WTC11 (cell line): ENCODE results near the gene ACIN1. TPM values are rescaled to one million over a fixed set of nuclear protein-coding genes. Genes with fewer than 3 reads are reported as not detected.

Experiments used
- ATAC-seq: fragments of 200-7000 bp; cut with Tn5 transposase; 2 replicates; pipeline ENCODE4 v1.10.0; 2021; ENCODE audit warnings: mild to moderate bottlenecking, moderate library complexity
- CTCF ChIA-PET: fragments of 300-600 bp; sonication (Branson Sonifier 250); formaldehyde crosslinking; loops from one replicate; lab custom pipeline; 2021; ENCODE audit warnings: antibody characterized with exemption; lab: Charles Lee
- POLR2A ChIA-PET: fragments of 350-600 bp; sonication (Branson Sonifier 250); formaldehyde crosslinking; loops from one replicate; lab custom pipeline; 2021; ENCODE audit warnings: antibody characterized with exemption; lab: Charles Lee
- DNase-seq: peaks from one replicate; pipeline ENCODE4 v3.0.0; 2021; ENCODE audit warnings: low spot score
- H3K27ac Mint-ChIP-seq: 2 replicates; pipeline ENCODE4 v1.8.0; 2021; ENCODE audit warnings: mixed read lengths
- H3K27me3 Mint-ChIP-seq: 2 replicates; pipeline ENCODE4 v1.8.0; 2021; ENCODE audit warnings: low read depth, mild to moderate bottlenecking, moderate library complexity, mixed read lengths
- H3K36me3 Mint-ChIP-seq: 2 replicates; pipeline ENCODE4 v1.8.0; 2021; ENCODE audit warnings: mixed read lengths
- H3K4me1 Mint-ChIP-seq: 2 replicates; pipeline ENCODE4 v1.8.0; 2022; ENCODE audit warnings: mixed read lengths
- H3K4me3 Mint-ChIP-seq: 2 replicates; pipeline ENCODE4 v1.8.0; 2021; ENCODE audit warnings: mild to moderate bottlenecking, moderate library complexity, mixed read lengths
- H3K9me3 Mint-ChIP-seq: 2 replicates; pipeline ENCODE4 v1.8.0; 2021; ENCODE audit warnings: mixed read lengths
- ARID4B ChIP-seq: sonication (generic); formaldehyde crosslinking; IDR thresholded peaks from 2 replicates; pipeline ENCODE4 v1.8.0; 2023; ENCODE audit warnings: missing genetic modification reagents, mild to moderate bottlenecking, borderline replicate concordance
- ATF2 ChIP-seq: sonication (generic); formaldehyde crosslinking; IDR thresholded peaks from 2 replicates; pipeline ENCODE4 v1.8.1; 2022; ENCODE audit warnings: low read depth, missing genetic modification reagents, borderline replicate concordance
- ATF3 ChIP-seq: sonication (generic); formaldehyde crosslinking; conservative IDR thresholded peaks from 2 replicates; pipeline ENCODE4 v1.8.1; 2022; ENCODE audit warnings: mild to moderate bottlenecking, missing genetic modification reagents
- ATF6 ChIP-seq: sonication (generic); formaldehyde crosslinking; IDR thresholded peaks from 2 replicates; pipeline ENCODE4 v1.8.1; 2023; ENCODE audit warnings: mild to moderate bottlenecking, missing genetic modification reagents
- CBFB ChIP-seq: sonication (generic); formaldehyde crosslinking; IDR thresholded peaks from 2 replicates; pipeline ENCODE4 v1.8.1; 2022; ENCODE audit warnings: mild to moderate bottlenecking, low read depth, missing genetic modification reagents
- CREB1 ChIP-seq: sonication (generic); formaldehyde crosslinking; IDR thresholded peaks from 2 replicates; pipeline ENCODE4 v1.8.0; 2023; ENCODE audit warnings: mild to moderate bottlenecking, missing genetic modification reagents
- CTCF ChIP-seq: fragments of 200-600 bp; IDR thresholded peaks from 2 replicates; pipeline ENCODE4 v1.8.0; 2022; ENCODE audit warnings: antibody characterized with exemption
- FOXP1 ChIP-seq: sonication (generic); formaldehyde crosslinking; IDR thresholded peaks from 2 replicates; pipeline ENCODE4 v1.8.0; 2022; ENCODE audit warnings: missing genetic modification reagents, mild to moderate bottlenecking, moderate library complexity, borderline replicate concordance
- GABPB1 ChIP-seq: sonication (generic); formaldehyde crosslinking; IDR thresholded peaks from 2 replicates; pipeline ENCODE4 v1.8.1; 2023; ENCODE audit warnings: mild to moderate bottlenecking, missing genetic modification reagents
- HMGA2 ChIP-seq: fragments of 250-450 bp; sonication (Bioruptor Pico); IDR thresholded peaks from 2 replicates; pipeline ENCODE4 v1.4.0; 2021; ENCODE audit warnings: mild to moderate bottlenecking, moderate library complexity
- KAT7 ChIP-seq: sonication (generic); formaldehyde crosslinking; IDR thresholded peaks from 2 replicates; pipeline ENCODE4 v1.8.1; 2023; ENCODE audit warnings: missing genetic modification reagents, mild to moderate bottlenecking, borderline replicate concordance
- NR1H2 ChIP-seq: sonication (generic); formaldehyde crosslinking; IDR thresholded peaks from 2 replicates; pipeline ENCODE4 v1.9.0; 2021; ENCODE audit warnings: mild to moderate bottlenecking, moderate library complexity, missing genetic modification reagents
- PRRX2 ChIP-seq: fragments of 250-450 bp; sonication (Bioruptor Pico); IDR thresholded peaks from 2 replicates; pipeline ENCODE4 v1.8.0; 2021; ENCODE audit warnings: mild to moderate bottlenecking
- SP1 ChIP-seq: sonication (generic); formaldehyde crosslinking; conservative IDR thresholded peaks from 2 replicates; pipeline ENCODE4 v1.8.1; 2022; ENCODE audit warnings: missing genetic modification reagents
- TCF7 ChIP-seq: sonication (generic); formaldehyde crosslinking; IDR thresholded peaks from 2 replicates; pipeline ENCODE4 v1.8.0; 2022; ENCODE audit warnings: mild to moderate bottlenecking, low read depth, missing genetic modification reagents, moderate library complexity
- TEAD4 ChIP-seq: sonication (generic); formaldehyde crosslinking; IDR thresholded peaks from 2 replicates; pipeline ENCODE4 v1.8.0; 2022; ENCODE audit warnings: mild to moderate bottlenecking, missing genetic modification reagents
- ZBTB21 ChIP-seq: sonication (generic); formaldehyde crosslinking; IDR thresholded peaks from 2 replicates; pipeline ENCODE4 v1.8.1; 2023; ENCODE audit warnings: mild to moderate bottlenecking, missing genetic modification reagents, borderline replicate concordance
- ZNF263 ChIP-seq: sonication (generic); formaldehyde crosslinking; IDR thresholded peaks from 2 replicates; pipeline ENCODE4 v1.8.1; 2022; ENCODE audit warnings: low read depth, mild to moderate bottlenecking, moderate library complexity, missing genetic modification reagents
- ZNF416 ChIP-seq: fragments of 250-450 bp; sonication (Bioruptor Pico); IDR thresholded peaks from 2 replicates; pipeline ENCODE4 v1.9.0; 2021; ENCODE audit warnings: mild to moderate bottlenecking, inconsistent platforms
- ZNF532 ChIP-seq: fragments of 250-450 bp; sonication (Bioruptor Pico); IDR thresholded peaks from 2 replicates; pipeline ENCODE4 v1.9.0; 2021; ENCODE audit warnings: mild to moderate bottlenecking, borderline replicate concordance
- total RNA-seq: library from RNA; stranded (reverse); gene quantifications from 3 replicates; pipeline ENCODE4 v1.2.3, GENCODE V29; 2021

ACIN1 gene
- total RNA-seq, 1 experiment from 2014 or later: 229 TPM

GRCh38 chr14:23101213-23101970 is 6.5 kb upstream of the ACIN1 start (continued):
- TF ChIP-seq ARID4B (CRISPR knock-in tag) (no peak), HMGA2 (no peak), FOXP1 (CRISPR knock-in tag) (no peak), CTCF (no peak), KAT7 (CRISPR knock-in tag) (no peak), TCF7 (CRISPR knock-in tag) (no peak), ZNF263 (CRISPR knock-in tag) (no peak)
- TF ChIP-seq, all 79 proteins: peak for 0

- no peak for DNase-seq
- ChIA-PET CTCF (interaction anchor here (0.7 to 6.9 kb wide), 7 partner anchors 13 to 280 kb away, joined by 3 to 43 read pairs (median 5); no protein-coding TSS in a partner anchor), POLR2A (no interaction called here)
- Mint-ChIP-seq H3K36me3 (peaks cover 24% of the 10 kb centered on the region), H3K4me1 (peaks cover 46% of the 10 kb centered on the region), H3K27ac (0 out of 2 replicates have a peak overlapping the region, but pooled peaks have one; percentile 23), H3K4me3 (no peak overlapping the region), H3K9me3 (no peaks in the 10 kb centered on the region), H3K27me3 (peaks cover 11% of the 10 kb centered on the region)
- ATAC-seq: no peak
- TF ChIP-seq ATF6 (CRISPR knock-in tag) (no peak), FOXP1 (CRISPR knock-in tag) (no peak), TEAD4 (CRISPR knock-in tag) (no peak), GABPB1 (CRISPR knock-in tag) (no peak), SP1 (CRISPR knock-in tag) (no peak), ATF2 (CRISPR knock-in tag) (no peak), ZBTB21 (CRISPR knock-in tag) (no peak), CREB1 (CRISPR knock-in tag) (no peak), ZNF532 (CRISPR knock-in tag) (no peak), PRRX2 (CRISPR knock-in tag) (no peak), ATF3 (CRISPR knock-in tag) (no peak), ZNF416 (CRISPR knock-in tag) (no peak), NR1H2 (no peak), CBFB (CRISPR knock-in tag) (no peak)
These were observed 4.4 kb upstream of the ACIN1 start for GRCh38 chr14:23099212-23099861.
